ENCODE results near the gene ADSS1.

Gene ADSS1

GRCh38 chr14:104706733-104707607 is 17.1 kb upstream of the ADSS1 start:
- H3K9me3 ChIP-seq (ENCODE audit: control insufficient read depth in 5 of 5, low read length in 5 of 5), result no peaks in the 10 kb centered on the region
- H3K4me3 ChIP-seq (ENCODE audit: low read depth in 1 of 5, low read length in 5 of 5), result no peak overlapping the region
- H3K27ac ChIP-seq (ENCODE audit: low read depth, low read length), result no peak overlapping the region
- H3K4me1 ChIP-seq (ENCODE audit: control insufficient read depth in 5 of 5, insufficient read depth in 5 of 5, low read length in 5 of 5), result peaks cover 0 to 6% (median 4%) of the 10 kb centered on the region in 5 donors
- H3K36me3 ChIP-seq (ENCODE audit: control insufficient read depth in 5 of 5, insufficient read depth in 5 of 5, low read length in 5 of 5), result peaks cover 0 to 86% (median 78%) of the 10 kb centered on the region in 5 donors
- no peaks in the 10 kb centered on the region for H3K27me3 ChIP-seq (ENCODE audit: control insufficient read depth in 5 of 5, insufficient read depth in 4 of 5, low read length in 5 of 5)
- no peak overlapping the region for H3K9ac ChIP-seq (ENCODE audit: low read length in 5 of 5)

GRCh38 chr14:104707608-104708595 is 16.1 kb upstream of the ADSS1 start:
- Histone ChIP-seq H3K27ac (ENCODE audit: low read depth, low read length) (no peak overlapping the region), H3K27me3 (ENCODE audit: control insufficient read depth in 5 of 5, insufficient read depth in 4 of 5, low read length in 5 of 5) (no peaks in the 10 kb centered on the region), H3K9me3 (ENCODE audit: control insufficient read depth in 5 of 5, low read length in 5 of 5) (no peaks in the 10 kb centered on the region), H3K9ac (ENCODE audit: low read length in 5 of 5) (no peak overlapping the region), H3K4me3 (ENCODE audit: low read depth in 1 of 5, low read length in 5 of 5) (no peak overlapping the region), H3K4me1 (ENCODE audit: control insufficient read depth in 5 of 5, insufficient read depth in 5 of 5, low read length in 5 of 5) (peaks cover 0 to 3% (median 0%) of the 10 kb centered on the region in 5 donors), H3K36me3 (ENCODE audit: control insufficient read depth in 5 of 5, insufficient read depth in 5 of 5, low read length in 5 of 5) (peaks cover 0 to 86% (median 78%) of the 10 kb centered on the region in 5 donors)

- H3K9ac ChIP-seq (ENCODE audit: low read length in 5 of 5), result no peak overlapping the region
- peaks cover 0 to 3% (median 0%) of the 10 kb centered on the region in 5 donors for H3K4me1 ChIP-seq (ENCODE audit: control insufficient read depth in 5 of 5, insufficient read depth in 5 of 5, low read length in 5 of 5)
- H3K4me3 ChIP-seq (ENCODE audit: low read depth in 1 of 5, low read length in 5 of 5), result no peak overlapping the region
- H3K9me3 ChIP-seq (ENCODE audit: control insufficient read depth in 5 of 5, low read length in 5 of 5), result no peaks in the 10 kb centered on the region
- peaks cover 0 to 86% (median 78%) of the 10 kb centered on the region in 5 donors for H3K36me3 ChIP-seq (ENCODE audit: control insufficient read depth in 5 of 5, insufficient read depth in 5 of 5, low read length in 5 of 5)
- H3K27ac ChIP-seq (ENCODE audit: low read depth, low read length), result no peak overlapping the region
- H3K27me3 ChIP-seq (ENCODE audit: control insufficient read depth in 5 of 5, insufficient read depth in 4 of 5, low read length in 5 of 5), result no peaks in the 10 kb centered on the region
These were observed 15.3 kb upstream of the ADSS1 start for GRCh38 chr14:104708606-104709268.

- no peaks in the 10 kb centered on the region for H3K27me3 ChIP-seq (ENCODE audit: control insufficient read depth in 5 of 5, insufficient read depth in 4 of 5, low read length in 5 of 5)
- no peak overlapping the region for H3K4me3 ChIP-seq (ENCODE audit: low read depth in 1 of 5, low read length in 5 of 5)
- H3K27ac ChIP-seq (ENCODE audit: low read depth, low read length), result no peak overlapping the region
- H3K9me3 ChIP-seq (ENCODE audit: control insufficient read depth in 5 of 5, low read length in 5 of 5), result no peaks in the 10 kb centered on the region
- H3K4me1 ChIP-seq (ENCODE audit: control insufficient read depth in 5 of 5, insufficient read depth in 5 of 5, low read length in 5 of 5), result peaks cover 0 to 3% (median 0%) of the 10 kb centered on the region in 5 donors
- no peak overlapping the region for H3K9ac ChIP-seq (ENCODE audit: low read length in 5 of 5)
- H3K36me3 ChIP-seq (ENCODE audit: control insufficient read depth in 5 of 5, insufficient read depth in 5 of 5, low read length in 5 of 5), result peaks cover 0 to 86% (median 78%) of the 10 kb centered on the region in 5 donors
These were observed 14.5 kb upstream of the ADSS1 start for GRCh38 chr14:104709387-104710039.

GRCh38 chr14:104710071-104710735 is 13.8 kb upstream of the ADSS1 start:
- Histone ChIP-seq H3K4me1 (ENCODE audit: control insufficient read depth in 5 of 5, insufficient read depth in 5 of 5, low read length in 5 of 5) (peaks cover 0 to 3% (median 0%) of the 10 kb centered on the region in 5 donors), H3K27ac (ENCODE audit: low read depth, low read length) (no peak overlapping the region), H3K27me3 (ENCODE audit: control insufficient read depth in 5 of 5, insufficient read depth in 4 of 5, low read length in 5 of 5) (no peaks in the 10 kb centered on the region), H3K9me3 (ENCODE audit: control insufficient read depth in 5 of 5, low read length in 5 of 5) (no peaks in the 10 kb centered on the region), H3K9ac (ENCODE audit: low read length in 5 of 5) (no peak overlapping the region), H3K4me3 (ENCODE audit: low read depth in 1 of 5, low read length in 5 of 5) (no peak overlapping the region), H3K36me3 (ENCODE audit: control insufficient read depth in 5 of 5, insufficient read depth in 5 of 5, low read length in 5 of 5) (peaks cover 0 to 86% (median 78%) of the 10 kb centered on the region in 5 donors)

GRCh38 chr14:104712881-104713734 is 10.9 kb upstream of the ADSS1 start:
- Histone ChIP-seq H3K9ac (ENCODE audit: low read length in 5 of 5) (no peak overlapping the region), H3K36me3 (ENCODE audit: control insufficient read depth in 5 of 5, insufficient read depth in 5 of 5, low read length in 5 of 5) (peaks cover 0 to 91% (median 81%) of the 10 kb centered on the region in 5 donors), H3K4me3 (ENCODE audit: low read depth in 1 of 5, low read length in 5 of 5) (no peak overlapping the region), H3K27ac (ENCODE audit: low read depth, low read length) (no peak overlapping the region), H3K4me1 (ENCODE audit: control insufficient read depth in 5 of 5, insufficient read depth in 5 of 5, low read length in 5 of 5) (peaks cover 0 to 11% (median 7%) of the 10 kb centered on the region in 5 donors), H3K9me3 (ENCODE audit: control insufficient read depth in 5 of 5, low read length in 5 of 5) (no peaks in the 10 kb centered on the region), H3K27me3 (ENCODE audit: control insufficient read depth in 5 of 5, insufficient read depth in 4 of 5, low read length in 5 of 5) (no peaks in the 10 kb centered on the region)

GRCh38 chr14:104714066-104714465 is 10.0 kb upstream of the ADSS1 start:
- no peak overlapping the region for H3K4me3 ChIP-seq (ENCODE audit: low read depth in 1 of 5, low read length in 5 of 5)
- H3K4me1 ChIP-seq (ENCODE audit: control insufficient read depth in 5 of 5, insufficient read depth in 5 of 5, low read length in 5 of 5), result peaks cover 0 to 19% (median 16%) of the 10 kb centered on the region in 5 donors
- no peaks in the 10 kb centered on the region for H3K9me3 ChIP-seq (ENCODE audit: control insufficient read depth in 5 of 5, low read length in 5 of 5)
- peaks cover 0 to 95% (median 86%) of the 10 kb centered on the region in 5 donors for H3K36me3 ChIP-seq (ENCODE audit: control insufficient read depth in 5 of 5, insufficient read depth in 5 of 5, low read length in 5 of 5)
- H3K27me3 ChIP-seq (ENCODE audit: control insufficient read depth in 5 of 5, insufficient read depth in 4 of 5, low read length in 5 of 5), result no peaks in the 10 kb centered on the region
- no peak overlapping the region for H3K9ac ChIP-seq (ENCODE audit: low read length in 5 of 5)
- H3K27ac ChIP-seq (ENCODE audit: low read depth, low read length), result no peak overlapping the region

- H3K27ac ChIP-seq (ENCODE audit: low read depth, low read length), result no peak overlapping the region
- H3K36me3 ChIP-seq (ENCODE audit: control insufficient read depth in 5 of 5, insufficient read depth in 5 of 5, low read length in 5 of 5), result peaks cover 0 to 95% (median 86%) of the 10 kb centered on the region in 5 donors
- no peak overlapping the region for H3K9ac ChIP-seq (ENCODE audit: low read length in 5 of 5)
These were observed 9.3 kb upstream of the ADSS1 start for GRCh38 chr14:104714681-104715080.

More at GRCh38 chr14:104714681-104715080, 9.3 kb upstream of the ADSS1 start:
- no peaks in the 10 kb centered on the region for H3K9me3 ChIP-seq (ENCODE audit: control insufficient read depth in 5 of 5, low read length in 5 of 5)
- H3K4me3 ChIP-seq (ENCODE audit: low read depth in 1 of 5, low read length in 5 of 5), result no peak overlapping the region
- peaks cover 0 to 21% (median 16%) of the 10 kb centered on the region in 5 donors for H3K4me1 ChIP-seq (ENCODE audit: control insufficient read depth in 5 of 5, insufficient read depth in 5 of 5, low read length in 5 of 5)
- no peaks in the 10 kb centered on the region for H3K27me3 ChIP-seq (ENCODE audit: control insufficient read depth in 5 of 5, insufficient read depth in 4 of 5, low read length in 5 of 5)

Measured in subcutaneous abdominal adipose tissue (tissue), 5 donors.